Mucosa of descending colon (tissue), 3 donors: ENCODE results near the gene PSIP1. TPM values are rescaled to one million over a fixed set of nuclear protein-coding genes. Genes with fewer than 3 reads are reported as not detected.

Experiments
- ATAC-seq: fragments of 200-7000 bp; cut with Tn5 transposase; one replicate; pipeline ENCODE4 v1.9.1; 2020; ENCODE audit warnings: mild to moderate bottlenecking, moderate library complexity
- DNase-seq, 3 donors: peaks; one replicate each; pipeline ENCODE4 v3.0.0-alpha.2; 2020
- H3K36me3 ChIP-seq: fragments of 200-600 bp; one replicate; pipeline ENCODE4 v1.8.0; 2021; ENCODE audit warnings: low read depth, mild to moderate bottlenecking
- H3K4me1 ChIP-seq: fragments of 200-600 bp; one replicate; pipeline ENCODE4 v1.8.0; 2021; ENCODE audit warnings: low read depth, mild to moderate bottlenecking
- H3K4me3 ChIP-seq: fragments of 200-600 bp; one replicate; pipeline ENCODE4 v1.8.0; 2021; ENCODE audit warnings: mild to moderate bottlenecking
- H3K9me3 ChIP-seq: fragments of 200-600 bp; one replicate; pipeline ENCODE4 v1.8.0; 2021; ENCODE audit warnings: mild to moderate bottlenecking
- intact Hi-C, 2 donors: fragments of 100-400 bp; cut with DNase I in 1 of 2; cut with micrococcal nuclease in 1 of 2; formaldehyde crosslinking; loops; one replicate each; pipeline versions ENCODE4 v1.11.0 to v1.11.1; 2022; cut with DNase I, micrococcal nuclease
- total RNA-seq, 3 donors: library from RNA; stranded (reverse); fragmentation: NEBNext Ultra II Directional in 2 of 3; extraction: Animal tissue kit (Norgen Biotek cat#: 25700) in 2 of 3; gene quantifications; one replicate each; pipeline versions ENCODE4 v1.2.1 to v1.2.4, GENCODE V29; 2021 to 2023
- TF ChIP-seq, protein P1 (sequence below): fragments of 200-600 bp; IDR thresholded peaks from one replicate; pipeline ENCODE4 v1.8.0; 2022; ENCODE audit warnings: antibody characterized with exemption, mild to moderate bottlenecking
- donor health status: DM: no; HTN: no; CAD: no; lungs with moderate emphysema.
- donor health status: DM: no; HTN: no; CAD: no.
- donor health status: DM: no; HTN: yes; CAD: no.

The PSIP1 gene
- total RNA-seq, 3 donors from 2014 or later = 19.9 to 58.4 (median 28.0) TPM

DNA sequence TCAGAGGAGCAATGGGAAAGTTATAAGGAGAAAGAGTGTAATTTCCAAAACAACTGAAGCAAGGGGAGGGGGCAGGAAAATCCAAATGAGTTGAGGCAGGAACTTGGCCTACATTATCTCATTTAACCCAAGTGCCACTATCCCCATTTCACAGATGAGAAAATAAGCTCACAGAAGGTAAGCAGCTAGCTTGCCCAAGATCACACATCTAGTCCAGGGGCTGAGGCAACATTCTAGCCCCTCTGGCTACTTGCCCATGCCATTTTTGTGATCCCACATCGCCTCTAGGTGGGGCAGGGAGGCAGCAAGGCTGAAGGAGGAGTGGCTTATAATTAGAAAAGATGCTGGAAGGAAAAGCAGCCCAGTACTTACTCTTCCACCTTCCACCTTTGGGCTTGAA lies 2.6 kb upstream of the PSIP1 start:
- Histone ChIP-seq H3K9me3 (no peaks in the 10 kb centered on the region), H3K4me1 (peaks cover 3% of the 10 kb centered on the region), H3K36me3 (no peaks in the 10 kb centered on the region), H3K4me3 (no peak overlapping the region)
- ATAC-seq (no peak), DNase-seq (no peak)
- intact Hi-C loops = no loop called here
- TF ChIP-seq, protein P1, sequence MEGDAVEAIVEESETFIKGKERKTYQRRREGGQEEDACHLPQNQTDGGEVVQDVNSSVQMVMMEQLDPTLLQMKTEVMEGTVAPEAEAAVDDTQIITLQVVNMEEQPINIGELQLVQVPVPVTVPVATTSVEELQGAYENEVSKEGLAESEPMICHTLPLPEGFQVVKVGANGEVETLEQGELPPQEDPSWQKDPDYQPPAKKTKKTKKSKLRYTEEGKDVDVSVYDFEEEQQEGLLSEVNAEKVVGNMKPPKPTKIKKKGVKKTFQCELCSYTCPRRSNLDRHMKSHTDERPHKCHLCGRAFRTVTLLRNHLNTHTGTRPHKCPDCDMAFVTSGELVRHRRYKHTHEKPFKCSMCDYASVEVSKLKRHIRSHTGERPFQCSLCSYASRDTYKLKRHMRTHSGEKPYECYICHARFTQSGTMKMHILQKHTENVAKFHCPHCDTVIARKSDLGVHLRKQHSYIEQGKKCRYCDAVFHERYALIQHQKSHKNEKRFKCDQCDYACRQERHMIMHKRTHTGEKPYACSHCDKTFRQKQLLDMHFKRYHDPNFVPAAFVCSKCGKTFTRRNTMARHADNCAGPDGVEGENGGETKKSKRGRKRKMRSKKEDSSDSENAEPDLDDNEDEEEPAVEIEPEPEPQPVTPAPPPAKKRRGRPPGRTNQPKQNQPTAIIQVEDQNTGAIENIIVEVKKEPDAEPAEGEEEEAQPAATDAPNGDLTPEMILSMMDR = no peak

DNA sequence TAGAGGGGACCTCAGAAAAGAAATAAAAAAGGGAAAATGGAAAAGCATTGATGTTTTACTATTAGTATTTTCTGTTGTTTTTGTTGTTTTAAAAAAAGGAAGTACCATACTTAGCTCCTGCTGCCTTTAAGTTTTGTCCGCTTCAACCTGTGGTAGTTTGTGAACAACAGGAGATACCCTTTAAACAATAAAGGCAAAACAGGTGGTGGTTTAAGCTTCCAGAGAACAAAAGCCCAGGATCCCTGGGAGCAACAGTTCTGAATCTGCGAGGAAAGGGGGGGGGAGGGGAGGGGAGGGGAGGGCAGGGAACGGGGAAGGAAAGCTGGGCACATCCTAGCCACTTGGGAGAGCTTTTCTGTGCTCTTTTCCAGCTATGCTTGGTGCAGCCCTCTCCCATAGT lies 2.1 kb upstream of the PSIP1 start:
- peaks cover 3% of the 10 kb centered on the region for H3K4me1 ChIP-seq
- ATAC-seq (no peak), DNase-seq (no peak)
- TF ChIP-seq, protein P1 = no peak
- H3K4me3 ChIP-seq = no peak overlapping the region
- H3K36me3 ChIP-seq = no peaks in the 10 kb centered on the region
- no peaks in the 10 kb centered on the region for H3K9me3 ChIP-seq
- intact Hi-C loops = no loop called here

DNA sequence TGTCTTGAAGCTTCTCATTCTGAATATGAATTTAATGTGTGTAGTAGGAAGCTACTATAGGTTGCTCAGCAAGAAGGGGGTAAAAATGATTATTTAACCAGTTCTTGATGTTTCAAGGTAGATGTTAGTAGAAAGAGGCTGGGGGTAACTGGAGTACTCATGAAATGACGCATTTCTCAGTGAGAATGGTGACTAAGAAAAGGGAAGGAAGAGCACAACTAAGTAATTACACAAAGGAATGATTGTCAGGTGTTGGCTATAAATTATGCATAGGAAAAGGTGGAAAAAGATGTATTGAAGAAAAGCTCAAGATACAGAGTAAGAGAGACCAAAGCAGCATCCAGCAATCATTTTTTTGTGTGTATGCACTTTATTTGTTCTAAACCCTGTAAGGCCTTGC lies 1.4 kb upstream of the PSIP1 start:
- TF ChIP-seq, protein P1 = no peak

DNA sequence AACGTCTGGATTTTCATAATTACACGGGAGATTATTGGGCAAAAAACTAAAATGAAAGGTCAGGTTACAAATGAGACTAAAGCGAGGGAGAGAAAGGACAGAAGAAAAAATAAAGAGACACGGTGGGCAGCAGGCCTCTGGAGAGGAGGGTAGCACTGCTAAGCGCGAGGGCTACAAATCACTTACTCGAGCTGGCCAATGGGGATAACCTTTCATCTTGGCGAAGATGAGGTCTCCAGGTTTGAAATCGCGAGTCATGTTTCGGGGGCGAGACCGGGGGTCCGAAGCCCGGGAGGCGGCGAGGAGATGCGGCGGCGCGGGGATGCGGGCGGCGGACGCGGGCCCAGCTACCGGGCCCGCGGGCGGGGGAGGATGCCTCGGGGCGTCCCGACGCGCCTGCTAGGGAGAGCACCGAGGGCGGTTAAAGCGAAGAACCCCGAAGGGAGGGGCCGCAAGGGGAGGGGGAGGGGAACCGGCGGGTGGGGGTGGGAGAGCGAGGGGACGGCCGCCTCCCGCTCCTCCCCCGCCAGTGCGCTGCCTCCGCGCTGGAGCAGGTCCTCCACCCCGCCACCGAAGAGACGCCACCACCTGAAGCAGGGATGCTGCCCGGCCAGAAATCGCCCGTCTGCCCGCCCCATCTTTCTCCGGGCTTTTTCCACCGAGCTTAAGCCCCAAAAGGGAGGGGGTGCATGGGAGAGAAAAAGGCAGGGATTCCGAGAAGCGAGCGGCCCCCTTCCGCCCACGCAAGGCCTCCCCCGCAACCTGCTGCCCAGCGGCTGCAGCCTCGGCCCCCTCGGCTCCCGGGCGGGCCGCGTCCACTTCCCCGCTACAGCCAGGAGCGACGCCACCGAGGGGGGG lies 610 bp downstream of the PSIP1 start:
- TF ChIP-seq, protein P1 = no peak
- DNase-seq (peak in 2 of 3 donors; percentile 35 to 76), ATAC-seq (peak; percentile 64)
- intact Hi-C loops = no loop called here
- Histone ChIP-seq H3K4me1 (peaks cover 3% of the 10 kb centered on the region), H3K36me3 (no peaks in the 10 kb centered on the region), H3K9me3 (no peaks in the 10 kb centered on the region), H3K4me3 (peak overlapping the region; percentile 97)

More for the DNA sequence above, 1.4 kb upstream of the PSIP1 start:
- ATAC-seq = no peak
- intact Hi-C loops = no loop called here
- Histone ChIP-seq H3K4me1 (peaks cover 3% of the 10 kb centered on the region), H3K9me3 (no peaks in the 10 kb centered on the region), H3K36me3 (no peaks in the 10 kb centered on the region), H3K4me3 (no peak overlapping the region)
- DNase-seq = no peak

DNA sequence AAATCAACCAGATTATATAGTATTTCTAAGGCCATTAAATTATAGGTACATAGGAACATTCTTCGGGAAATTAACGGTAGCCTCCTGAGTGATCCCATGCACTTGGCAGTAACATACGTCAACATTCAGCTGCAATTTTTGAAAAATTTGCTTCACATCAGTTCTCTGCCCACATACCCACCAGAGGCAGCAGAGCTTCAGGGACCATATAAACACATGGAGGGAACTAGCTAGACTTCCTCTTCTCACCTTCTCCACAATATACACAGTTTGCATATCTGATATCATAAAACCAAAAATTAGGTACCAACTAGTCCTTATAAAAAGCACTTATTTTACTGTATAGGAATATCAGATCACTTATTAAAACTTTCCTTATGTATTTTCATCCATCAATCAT lies 4.8 kb downstream of the PSIP1 start:
- no peaks in the 10 kb centered on the region for H3K9me3 ChIP-seq
- no peak for ATAC-seq
- peaks cover 3% of the 10 kb centered on the region for H3K4me1 ChIP-seq
- H3K4me3 ChIP-seq = no peak overlapping the region
- no peak for DNase-seq
- TF ChIP-seq, protein P1 = no peak
- H3K36me3 ChIP-seq = no peaks in the 10 kb centered on the region
- intact Hi-C loops = no loop called here
